ENCODE results near the gene ZNF502. TPM values are rescaled to one million over a fixed set of nuclear protein-coding genes. Genes with fewer than 3 reads are reported as not detected.
A peak's percentile ranks its signal among the peaks of the same experiment; 100 is the strongest.
"Not testable (repeated sequence)": the region's sequence is repeated elsewhere in the genome, so short reads cannot be mapped to it uniquely, and the experiment has no call there.

The ZNF502 gene
- polyA plus RNA-seq (2013, experiment 1 of 2; ENCODE audit: insufficient read length): 2.9 TPM
- 3.4 TPM for polyA plus RNA-seq (2013, experiment 2 of 2; ENCODE audit: insufficient read length)

DNA sequence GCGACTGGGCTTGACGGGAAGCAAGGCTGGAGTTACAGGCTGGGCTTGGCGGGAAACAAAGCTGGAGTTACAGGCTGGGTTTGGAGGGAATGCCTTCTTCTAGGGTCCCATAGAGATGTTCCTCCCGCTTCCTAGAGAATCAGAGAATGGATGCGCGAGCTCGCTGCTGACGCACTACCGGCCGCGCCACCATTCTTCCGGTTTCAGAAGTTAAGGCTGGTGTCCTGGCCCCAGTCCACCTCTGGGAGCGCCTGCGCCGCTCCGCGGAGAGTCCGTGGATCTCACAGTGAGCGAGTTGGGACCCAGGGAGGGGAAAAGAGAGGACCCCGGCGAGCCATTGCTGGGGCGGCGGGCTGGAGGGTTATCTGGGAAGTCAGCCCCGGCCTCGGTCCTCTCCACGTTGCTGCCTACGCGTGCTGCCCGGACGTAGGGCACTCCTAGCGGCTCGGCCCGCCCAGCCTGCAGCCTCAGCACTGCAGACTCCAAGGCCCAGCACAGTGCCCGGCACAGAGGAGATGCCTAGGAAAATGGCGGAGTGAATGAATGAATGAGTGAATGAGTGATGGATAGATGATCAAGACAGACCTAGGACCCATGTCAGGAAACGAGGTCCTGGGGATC lies at the start of gene ZNF502:
Gene ZNF502 (plus strand): TSS at position 206 of the 621 bp plus-strand sequence. CDS start 7,602 bp downstream, outside the sequence.
- peak; percentile 91 for DNase-seq

GRCh38 chr3:44665173-44665572 lies 47.3 kb upstream of the ZNF502 start:
- no peak for DNase-seq

- no peak for DNase-seq
Measured at GRCh38 chr3:44666346-44666745, 46.1 kb upstream of the ZNF502 start.

GRCh38 chr3:44669760-44670159 lies 42.7 kb upstream of the ZNF502 start:
- DNase-seq: no peak

DNA sequence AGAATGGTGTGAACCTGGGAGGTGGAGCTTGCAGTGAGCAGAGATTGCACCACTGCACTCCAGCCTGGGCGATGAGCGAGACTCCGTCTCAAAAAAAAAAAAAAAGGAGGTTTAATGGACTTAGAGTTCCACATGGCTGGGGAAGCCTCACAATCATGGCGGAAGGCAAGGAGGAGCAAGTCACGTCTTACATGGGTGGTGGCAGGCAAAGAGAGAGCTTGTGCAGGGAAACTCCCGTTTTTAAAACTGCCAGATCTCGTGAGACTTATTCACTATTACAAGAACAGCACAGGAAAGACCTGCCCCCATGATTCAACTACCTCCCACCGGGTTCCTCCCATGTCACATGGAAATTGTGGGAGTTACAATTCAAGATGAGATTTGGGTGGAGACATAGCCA lies 39.0 kb upstream of the ZNF502 start:
- DNase-seq: not testable (repeated sequence)

DNA sequence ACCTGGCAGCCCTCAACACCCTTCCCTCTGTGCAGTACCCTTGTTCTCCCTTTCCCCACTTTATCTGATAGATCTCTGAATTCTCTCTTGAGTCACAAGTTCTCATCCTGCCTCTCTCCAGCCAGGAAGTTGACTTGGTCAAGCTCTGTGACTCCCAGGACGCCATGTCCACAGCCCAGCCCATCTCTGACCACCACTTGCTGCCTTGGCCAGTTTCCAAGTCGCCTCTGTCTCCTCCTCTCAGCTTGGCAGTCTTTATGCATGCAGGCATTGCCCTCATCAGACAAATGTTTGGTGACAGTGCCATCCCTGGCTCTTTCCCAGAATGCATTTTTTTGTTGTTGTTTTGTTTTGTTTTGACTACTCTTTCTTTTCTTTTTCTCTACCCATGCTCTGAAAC lies 38.2 kb upstream of the ZNF502 start:
- DNase-seq: no peak

DNA sequence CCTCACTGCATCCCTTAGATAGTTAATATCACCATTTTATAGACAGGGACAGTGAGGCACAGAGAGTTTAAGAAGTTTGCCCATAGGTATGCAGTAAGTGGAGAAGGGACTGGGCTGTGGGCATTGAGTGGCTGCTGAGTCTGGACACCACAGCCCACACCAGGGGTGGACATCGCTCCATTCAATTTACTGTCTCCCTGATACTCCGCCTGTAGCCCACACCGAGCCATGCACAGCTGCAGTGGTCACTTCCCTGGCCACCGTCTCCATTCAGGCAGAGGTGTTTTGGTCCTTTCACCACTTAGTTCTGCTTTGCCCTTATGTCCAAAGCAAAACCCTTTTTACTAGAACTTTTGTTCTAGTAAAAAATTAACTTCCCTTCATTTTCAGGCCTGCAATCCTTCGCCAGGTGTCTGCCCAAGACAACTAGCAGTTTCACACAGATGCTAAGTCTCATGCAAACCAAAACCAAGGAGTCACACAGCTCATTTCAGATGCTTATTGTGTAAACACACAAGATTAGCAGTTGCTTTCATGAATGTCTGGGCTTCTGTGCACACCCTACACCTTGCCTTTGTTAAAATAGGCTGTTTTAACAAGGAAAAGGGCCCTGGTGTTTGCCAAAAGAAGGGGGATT lies 33.9 kb upstream of the ZNF502 start:
- no peak for DNase-seq

DNA sequence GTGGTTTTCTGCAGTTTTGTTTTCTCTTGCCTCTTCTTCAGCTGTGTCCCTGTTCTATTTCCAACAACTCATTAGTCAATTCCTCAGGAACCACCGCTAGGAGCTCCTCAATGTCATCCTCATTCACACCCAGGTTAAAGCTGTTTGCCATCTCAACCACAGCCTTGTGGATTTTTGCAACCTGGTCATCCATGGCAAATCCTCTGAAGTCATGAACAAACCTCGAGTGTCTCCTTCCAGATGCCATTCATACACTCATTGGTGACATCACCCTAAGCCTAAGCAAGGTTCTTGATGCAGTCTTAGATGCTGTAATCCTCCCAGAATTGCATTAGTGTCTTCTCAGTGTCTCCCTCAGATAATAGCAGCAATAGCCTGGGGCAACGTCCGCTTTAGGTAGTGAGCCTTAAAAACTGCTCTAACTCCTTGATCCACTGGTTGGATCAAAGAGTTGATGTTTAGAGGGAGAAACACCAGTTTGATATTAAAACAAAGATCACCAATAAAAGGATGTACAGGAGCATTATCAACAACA lies 31.5 kb upstream of the ZNF502 start:
- no peak for DNase-seq

- peak; percentile 30 for DNase-seq
Measured at GRCh38 chr3:44682182-44682896, 30.1 kb upstream of the ZNF502 start.

DNA sequence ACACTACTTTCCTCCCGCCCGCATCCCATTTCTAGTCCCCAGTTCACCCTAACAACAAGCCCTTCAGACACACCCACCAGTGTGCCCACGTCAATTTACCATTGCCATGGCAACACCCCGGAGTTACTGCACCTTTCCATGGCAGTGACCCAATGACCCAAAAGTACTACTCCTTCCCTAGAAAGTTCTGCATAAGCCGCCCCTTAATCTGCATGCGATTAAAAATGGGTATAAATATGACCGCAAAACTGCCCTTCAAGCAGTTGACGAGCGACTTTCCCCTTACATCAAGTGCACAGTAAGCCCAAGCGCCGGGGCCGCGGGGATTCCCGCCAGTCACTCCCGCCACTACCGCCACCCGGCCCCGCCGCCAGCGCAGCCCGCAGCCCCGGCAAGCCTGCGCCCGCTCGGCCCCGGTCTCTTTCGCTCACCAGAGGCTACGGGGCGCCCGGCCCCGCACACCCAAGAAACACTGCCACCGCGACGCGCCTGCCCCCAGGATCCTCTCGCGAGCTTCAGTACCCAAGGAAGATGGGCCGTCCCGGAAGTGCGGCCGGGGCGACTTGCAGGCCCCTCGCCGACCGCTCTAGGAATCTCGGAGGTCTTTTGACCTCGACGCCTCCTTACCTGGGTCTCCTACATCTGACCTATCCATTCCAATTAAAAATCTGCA lies 27.2 kb upstream of the ZNF502 start:
- DNase-seq: peak; percentile 86

GRCh38 chr3:44687898-44688297 lies 24.6 kb upstream of the ZNF502 start:
- no peak for DNase-seq

DNA sequence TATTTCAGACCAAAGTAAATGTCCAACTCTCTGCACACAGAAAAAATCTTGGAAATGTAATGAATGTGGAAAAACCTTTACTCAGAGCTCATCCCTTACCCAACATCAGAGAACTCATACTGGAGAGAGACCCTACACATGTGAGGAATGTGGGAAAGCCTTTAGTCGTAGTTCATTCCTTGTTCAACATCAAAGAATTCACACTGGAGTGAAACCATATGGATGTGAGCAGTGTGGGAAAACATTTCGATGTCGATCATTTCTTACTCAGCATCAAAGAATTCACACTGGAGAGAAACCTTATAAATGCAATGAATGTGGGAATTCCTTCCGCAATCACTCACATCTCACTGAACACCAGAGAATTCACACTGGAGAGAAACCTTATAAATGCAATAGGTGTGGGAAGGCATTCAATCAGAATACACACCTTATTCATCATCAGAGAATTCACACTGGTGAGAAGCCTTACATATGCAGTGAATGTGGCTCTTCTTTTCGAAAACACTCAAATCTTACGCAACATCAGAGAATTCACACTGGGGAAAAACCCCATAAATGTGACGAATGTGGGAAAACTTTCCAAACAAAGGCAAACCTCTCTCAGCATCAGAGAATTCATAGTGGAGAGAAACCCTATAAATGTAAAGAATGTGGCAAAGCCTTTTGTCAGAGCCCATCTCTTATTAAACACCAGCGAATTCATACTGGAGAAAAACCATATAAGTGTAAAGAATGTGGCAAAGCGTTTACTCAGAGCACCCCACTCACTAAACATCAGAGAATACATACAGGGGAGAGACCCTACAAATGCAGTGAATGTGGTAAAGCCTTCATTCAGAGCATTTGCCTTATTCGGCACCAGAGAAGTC lies 9.0 kb downstream of the ZNF502 start:
- DNase-seq: no peak

DNA sequence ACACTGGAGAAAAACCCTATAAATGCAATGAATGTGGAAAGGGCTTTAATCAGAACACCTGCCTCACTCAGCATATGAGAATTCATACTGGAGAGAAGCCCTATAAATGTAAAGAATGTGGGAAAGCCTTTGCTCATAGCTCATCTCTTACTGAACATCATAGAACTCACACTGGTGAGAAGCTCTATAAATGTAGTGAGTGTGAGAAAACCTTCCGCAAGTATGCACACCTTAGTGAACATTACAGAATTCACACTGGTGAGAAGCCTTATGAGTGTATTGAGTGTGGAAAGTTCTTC lies 9.6 kb downstream of the ZNF502 start:
- DNase-seq: no peak

- peak; percentile 91 for DNase-seq
Measured at GRCh38 chr3:44729384-44729910, 17.0 kb downstream of the ZNF502 start, which contains the start of gene ZNF501. TSS of gene ZNF501 (plus strand) at chr3:44729635. CDS start at chr3:44734422, 4,787 bp downstream.

- no peak for DNase-seq
Measured at GRCh38 chr3:44734646-44735168, 22.2 kb downstream of the ZNF502 start.

GRCh38 chr3:44761101-44761423 lies 48.6 kb downstream of the ZNF502 start:
- DNase-seq: peak; percentile 2

DNA sequence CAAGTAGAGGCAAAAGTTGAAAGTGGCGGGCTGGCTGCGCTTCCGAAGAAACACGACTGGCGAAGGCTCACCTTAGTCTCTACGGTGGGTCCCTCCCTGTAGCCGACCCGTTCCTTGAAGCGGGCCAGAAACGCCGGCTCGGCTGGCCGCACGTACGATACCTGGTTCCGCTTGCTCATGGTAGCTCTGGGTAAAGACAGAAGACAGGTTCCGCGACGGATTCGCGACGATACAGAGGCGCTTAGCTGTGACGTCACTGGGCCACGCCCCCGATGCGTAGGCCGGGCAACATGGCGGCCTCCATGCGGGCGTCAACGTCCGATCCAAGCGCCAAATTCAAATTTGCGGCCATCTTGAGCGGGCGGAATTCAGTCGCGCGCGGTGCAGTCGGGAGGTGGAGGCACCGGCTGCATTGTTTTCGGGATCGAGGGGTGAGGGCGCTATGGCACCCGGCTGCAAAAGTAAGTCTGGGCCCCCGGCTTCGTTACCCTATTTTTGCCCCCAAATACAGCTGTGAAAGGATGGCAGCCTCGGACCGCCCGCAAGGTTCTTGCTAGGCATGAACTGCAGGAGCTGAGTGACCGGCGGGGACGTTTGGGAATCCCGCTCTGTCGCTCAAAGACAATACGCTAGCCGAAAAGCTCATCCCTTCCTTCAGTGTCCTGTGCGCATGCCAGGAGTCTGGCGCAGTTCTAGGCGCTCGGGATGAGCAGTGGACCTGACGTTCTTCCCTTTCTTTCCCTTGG lies 49.1 kb downstream of the ZNF502 start, which contains the start of the genes KIAA1143 and KIF15:
Gene KIAA1143 (minus strand): TSS at position 196 of the 746 bp plus-strand sequence. CDS start 17 bp downstream, at position 179.
Gene KIF15 (plus strand): TSS at position 371 of the 746 bp plus-strand sequence. CDS start 72 bp downstream, at position 443.
- peak; percentile 96 for DNase-seq

DNA sequence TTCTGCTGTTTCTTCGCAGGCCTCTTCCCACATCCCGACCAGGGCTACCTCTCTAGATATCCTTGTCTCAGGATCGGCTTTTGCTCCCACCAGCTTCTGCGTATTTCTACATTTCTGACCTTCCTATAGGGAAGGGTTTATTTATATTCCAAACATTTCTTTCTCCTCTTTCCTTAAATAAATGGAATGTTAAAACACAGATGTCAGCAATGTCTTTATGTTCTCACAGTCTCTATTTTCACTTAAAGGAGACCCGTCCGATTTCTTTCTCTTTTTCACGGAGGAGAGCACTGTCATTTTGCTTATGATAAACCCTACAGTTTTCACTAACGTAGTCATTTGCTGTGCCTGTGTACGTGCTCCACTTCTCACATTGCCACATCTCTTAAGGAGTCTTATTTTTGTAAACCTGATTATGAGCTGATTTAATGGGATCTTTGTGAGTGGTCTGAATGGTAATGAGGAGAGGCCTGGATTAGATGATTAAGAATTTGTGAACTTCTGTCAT lies 49.8 kb downstream of the ZNF502 start:
- peak; percentile 5 for DNase-seq

- DNase-seq: no peak
Measured at GRCh38 chr3:44762690-44763089, 50.2 kb downstream of the ZNF502 start.

- no peak for DNase-seq
Measured at GRCh38 chr3:44764248-44764647, 51.8 kb downstream of the ZNF502 start.
